ENCODE results near the gene CLIC1. TPM values are rescaled to one million over a fixed set of nuclear protein-coding genes. Genes with fewer than 3 reads are reported as not detected.

CLIC1 gene
- total and polyA plus RNA-seq, 5 donors, result 99.4 to 153 (median 116) TPM

DNA sequence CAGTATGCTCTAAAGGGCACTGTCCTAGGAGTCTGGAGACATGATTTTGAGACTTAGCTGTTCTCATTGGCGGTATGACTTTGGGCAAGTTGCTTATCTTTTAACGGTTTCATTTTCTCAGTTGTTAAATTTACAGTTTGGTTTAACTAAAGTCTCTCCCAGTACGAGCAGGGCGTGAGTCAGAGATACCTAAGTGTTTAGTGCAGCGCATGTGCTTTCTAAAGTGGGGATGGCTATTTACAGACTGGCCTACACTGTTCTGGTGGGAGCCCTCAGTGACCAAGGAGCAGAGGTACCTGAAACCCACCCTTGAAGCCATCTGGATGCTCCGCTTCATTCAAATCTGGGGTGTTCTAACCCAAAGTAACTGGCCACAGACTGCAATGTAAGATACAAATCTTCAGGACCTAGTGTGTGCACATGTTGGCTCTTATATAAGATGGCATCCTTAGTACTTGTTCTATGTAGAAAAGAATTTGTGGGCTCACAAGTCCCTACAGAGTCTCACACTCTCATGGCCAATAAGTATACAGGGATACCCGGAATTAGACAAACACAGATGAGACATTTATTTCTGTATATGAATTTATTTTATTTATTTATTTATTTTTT, 14.2 kb upstream of the CLIC1 start:
- WGBS, result 84% methylated on average over 7 of the region's 7 CpGs
- DNase-seq (no peak), ATAC-seq (no peak)
- Histone ChIP-seq H3K4me3 (ENCODE audit: low read length) (no peak overlapping the region), H3K27ac (ENCODE audit: low read length) (no peak overlapping the region), H3K27me3 (ENCODE audit: control insufficient read depth, insufficient read depth) (no peaks in the 10 kb centered on the region), H3K9me3 (ENCODE audit: control insufficient read depth, low read length) (no peaks in the 10 kb centered on the region), H3K4me1 (ENCODE audit: control insufficient read depth, insufficient read depth, low read length) (no peaks in the 10 kb centered on the region)
- intact Hi-C loops (cut with DNase I), result no loop called here

DNA sequence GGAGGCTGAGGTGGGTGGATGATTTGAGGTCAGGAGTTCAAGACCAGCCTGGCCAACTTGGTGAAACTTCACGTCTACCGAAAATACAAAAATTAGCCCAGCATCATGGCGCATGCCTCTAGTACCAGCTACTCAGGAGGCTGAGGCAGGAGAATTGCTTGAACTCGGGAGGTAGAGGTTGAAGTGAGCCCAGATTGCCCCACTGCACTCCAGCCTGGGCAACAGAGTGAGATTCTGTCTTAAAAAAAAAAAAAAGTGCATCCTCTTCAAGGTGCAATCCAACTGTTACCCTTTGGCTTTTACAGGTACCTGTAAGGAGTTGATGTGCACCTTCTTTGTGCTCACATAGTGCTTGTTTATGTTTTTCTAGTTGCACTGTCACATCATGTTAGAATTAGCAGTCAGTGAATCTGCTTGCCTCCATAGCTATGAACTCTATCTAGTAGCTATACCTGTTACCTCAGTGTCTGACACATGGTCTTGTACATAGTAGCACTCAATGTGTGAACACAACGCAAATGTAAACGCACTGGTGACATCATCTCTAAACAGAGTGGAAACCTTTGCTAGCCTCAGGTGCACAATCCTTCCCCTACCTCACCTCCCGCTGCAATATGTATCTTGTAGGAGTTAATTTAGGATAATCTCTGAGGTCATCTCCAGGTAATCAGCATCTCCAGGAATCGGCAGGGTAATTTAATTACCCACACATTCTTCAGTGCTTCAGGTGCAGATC, 13.1 kb upstream of the CLIC1 start:
- WGBS, result 90% methylated on average over 8 of the region's 8 CpGs
- no peak for DNase-seq
- no peaks in the 10 kb centered on the region for H3K9me3 ChIP-seq (ENCODE audit: control insufficient read depth, low read length)
- H3K27ac ChIP-seq (ENCODE audit: low read length), result no peak overlapping the region
- no peaks in the 10 kb centered on the region for H3K27me3 ChIP-seq (ENCODE audit: control insufficient read depth, insufficient read depth)
- H3K4me1 ChIP-seq (ENCODE audit: control insufficient read depth, insufficient read depth, low read length), result no peaks in the 10 kb centered on the region
- intact Hi-C loops (cut with DNase I), result no loop called here
- no peak overlapping the region for H3K4me3 ChIP-seq (ENCODE audit: low read length)
- ATAC-seq, result no peak

DNA sequence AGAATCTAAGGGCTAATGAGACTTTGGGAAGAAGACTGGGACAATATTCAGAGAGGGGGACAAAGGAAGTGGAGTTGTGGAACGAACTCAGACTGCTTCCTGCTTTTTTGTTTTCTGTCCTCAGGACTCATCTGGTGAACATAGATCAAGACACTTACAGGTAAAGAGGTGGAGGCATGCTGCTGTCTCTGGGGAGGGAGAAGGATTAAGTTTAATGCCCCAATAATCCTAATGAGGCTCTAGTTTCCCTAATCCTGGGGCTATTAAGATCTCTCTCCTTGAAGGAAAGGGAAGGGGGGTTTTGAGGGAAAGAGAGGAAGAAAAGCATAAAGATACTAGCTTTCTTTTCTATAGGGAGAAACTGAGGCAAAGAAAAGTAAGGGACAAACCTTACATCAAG, 8.1 kb upstream of the CLIC1 start:
- no peak for ATAC-seq

DNA sequence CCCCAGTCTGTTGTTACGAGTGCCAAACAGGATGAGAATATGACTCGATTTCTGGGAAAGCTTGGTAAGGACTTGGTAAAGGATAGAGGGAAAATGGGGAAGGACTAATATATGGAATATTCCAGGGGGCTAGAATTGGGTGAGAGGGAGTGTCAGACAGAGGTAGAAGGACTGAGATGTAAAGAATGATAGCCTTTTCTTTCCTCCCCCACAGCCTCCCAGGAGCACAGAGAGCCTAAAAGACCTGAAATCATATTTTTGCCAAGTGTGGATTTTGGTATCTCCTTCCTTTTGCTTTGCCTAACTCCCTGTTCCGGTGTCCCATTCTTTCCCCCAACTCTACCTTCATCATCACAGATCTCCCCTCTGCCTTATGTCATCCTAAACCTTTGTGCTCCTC, 6.6 kb upstream of the CLIC1 start:
- WGBS, result 84% methylated on average over 3 of the region's 3 CpGs
- DNase-seq (no peak), ATAC-seq (no peak)
- no peaks in the 10 kb centered on the region for H3K4me1 ChIP-seq (ENCODE audit: control insufficient read depth, insufficient read depth, low read length)
- no peak overlapping the region for H3K4me3 ChIP-seq (ENCODE audit: low read length)
- H3K9me3 ChIP-seq (ENCODE audit: control insufficient read depth, low read length), result no peaks in the 10 kb centered on the region
- H3K27me3 ChIP-seq (ENCODE audit: control insufficient read depth, insufficient read depth), result no peaks in the 10 kb centered on the region
- intact Hi-C loops (cut with DNase I), result loop anchor here in 1 of 4 donors (5.0 kb wide), 1 partner anchor 49 kb away; no protein-coding TSS in a partner anchor
- H3K27ac ChIP-seq (ENCODE audit: low read length), result no peak overlapping the region

More for the DNA sequence above, 8.1 kb upstream of the CLIC1 start:
- Histone ChIP-seq H3K4me3 (ENCODE audit: low read length) (no peak overlapping the region), H3K27ac (ENCODE audit: low read length) (no peak overlapping the region), H3K27me3 (ENCODE audit: control insufficient read depth, insufficient read depth) (no peaks in the 10 kb centered on the region), H3K9me3 (ENCODE audit: control insufficient read depth, low read length) (no peaks in the 10 kb centered on the region), H3K4me1 (ENCODE audit: control insufficient read depth, insufficient read depth, low read length) (no peaks in the 10 kb centered on the region)
- WGBS, result 61% methylated on average over 1 of the region's 1 CpG
- intact Hi-C loops (cut with DNase I), result loop anchor here in 1 of 4 donors (5.0 kb wide), 1 partner anchor 48 kb away; no protein-coding TSS in a partner anchor
- no peak for DNase-seq

DNA sequence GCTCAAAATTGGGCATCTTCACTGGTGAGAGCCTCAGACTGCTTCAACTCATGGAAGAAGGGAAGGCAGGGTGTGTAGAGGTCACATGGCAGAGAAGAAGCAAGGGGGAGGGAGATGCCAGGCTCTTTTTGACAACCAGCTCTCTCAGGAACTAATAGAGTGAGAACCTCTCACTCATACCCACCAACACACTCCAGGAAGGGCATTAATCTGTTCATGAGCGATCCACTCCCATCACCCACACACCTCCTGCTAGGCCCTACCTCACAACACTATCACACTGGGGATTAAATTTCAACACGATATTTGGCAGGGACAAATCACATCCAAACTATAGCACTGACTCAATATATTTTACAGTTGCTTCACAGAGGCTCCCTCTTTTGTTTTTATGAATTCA, 5.5 kb upstream of the CLIC1 start:
- DNase-seq, result no peak
- Histone ChIP-seq H3K4me3 (ENCODE audit: low read length) (no peak overlapping the region), H3K27ac (ENCODE audit: low read length) (no peak overlapping the region), H3K27me3 (ENCODE audit: control insufficient read depth, insufficient read depth) (no peaks in the 10 kb centered on the region), H3K4me1 (ENCODE audit: control insufficient read depth, insufficient read depth, low read length) (peaks cover 1% of the 10 kb centered on the region), H3K9me3 (ENCODE audit: control insufficient read depth, low read length) (no peaks in the 10 kb centered on the region)
- ATAC-seq, result no peak
- intact Hi-C loops (cut with DNase I), result loop anchor here in 1 of 4 donors (5.0 kb wide), 1 partner anchor 50 kb away; no protein-coding TSS in a partner anchor
- WGBS, result 82% methylated on average over 2 of the region's 2 CpGs

DNA sequence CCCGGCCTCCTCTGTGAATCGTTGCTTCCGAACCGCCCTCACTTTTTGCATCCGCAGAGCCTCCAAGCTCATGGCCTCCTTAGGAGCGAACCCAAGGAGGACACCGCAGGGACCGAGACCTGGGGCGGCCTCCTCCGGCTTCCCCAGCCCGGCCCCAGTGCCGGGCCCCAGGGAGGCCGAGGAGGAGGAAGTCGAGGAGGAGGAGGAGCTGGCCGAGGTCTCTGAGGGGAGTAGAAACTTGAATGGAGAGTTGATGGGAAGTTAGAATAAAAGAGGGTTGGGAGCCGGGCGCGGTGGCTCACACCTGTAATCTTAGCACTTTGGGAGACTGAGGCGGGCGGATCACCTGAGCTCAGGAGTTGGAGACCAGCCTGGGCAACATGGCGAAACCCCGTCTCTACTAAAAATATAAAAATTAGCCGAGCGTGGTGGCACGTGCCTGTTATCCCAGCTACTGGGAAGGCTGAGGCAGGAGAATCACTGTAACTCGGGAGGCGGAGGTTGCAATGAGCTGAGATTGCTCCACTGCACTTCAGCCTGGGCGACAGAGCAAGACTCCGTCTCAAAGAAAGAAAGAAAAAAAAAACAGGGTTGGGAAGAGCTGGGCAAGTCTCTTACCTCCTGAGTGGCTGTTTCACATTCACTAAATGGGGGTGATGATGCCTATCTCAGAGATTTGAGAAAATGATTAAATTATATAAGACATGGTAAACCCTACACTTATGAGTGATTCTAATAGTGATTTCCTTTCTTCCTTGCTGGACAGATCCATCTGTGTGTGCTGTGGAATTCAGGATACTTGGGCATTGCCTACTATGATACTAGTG, 4.3 kb upstream of the CLIC1 start:
- H3K9me3 ChIP-seq (ENCODE audit: control insufficient read depth, low read length), result no peaks in the 10 kb centered on the region
- no peaks in the 10 kb centered on the region for H3K27me3 ChIP-seq (ENCODE audit: control insufficient read depth, insufficient read depth)
- 15% methylated on average over 29 of the region's 29 CpGs for WGBS
- intact Hi-C loops (cut with DNase I), result loop anchor here in 1 of 4 donors (5.0 kb wide), 1 partner anchor 52 kb away; no protein-coding TSS in a partner anchor
- H3K4me3 ChIP-seq (ENCODE audit: low read length), result peak overlapping the region; percentile 66
- peak in 2 of 3 donors; percentile 62 to 72 for DNase-seq
- peaks cover 3% of the 10 kb centered on the region for H3K4me1 ChIP-seq (ENCODE audit: control insufficient read depth, insufficient read depth, low read length)
- H3K27ac ChIP-seq (ENCODE audit: low read length), result peak overlapping the region; percentile 46
- ATAC-seq, result peak in 1 of 2 donors; percentile 1

DNA sequence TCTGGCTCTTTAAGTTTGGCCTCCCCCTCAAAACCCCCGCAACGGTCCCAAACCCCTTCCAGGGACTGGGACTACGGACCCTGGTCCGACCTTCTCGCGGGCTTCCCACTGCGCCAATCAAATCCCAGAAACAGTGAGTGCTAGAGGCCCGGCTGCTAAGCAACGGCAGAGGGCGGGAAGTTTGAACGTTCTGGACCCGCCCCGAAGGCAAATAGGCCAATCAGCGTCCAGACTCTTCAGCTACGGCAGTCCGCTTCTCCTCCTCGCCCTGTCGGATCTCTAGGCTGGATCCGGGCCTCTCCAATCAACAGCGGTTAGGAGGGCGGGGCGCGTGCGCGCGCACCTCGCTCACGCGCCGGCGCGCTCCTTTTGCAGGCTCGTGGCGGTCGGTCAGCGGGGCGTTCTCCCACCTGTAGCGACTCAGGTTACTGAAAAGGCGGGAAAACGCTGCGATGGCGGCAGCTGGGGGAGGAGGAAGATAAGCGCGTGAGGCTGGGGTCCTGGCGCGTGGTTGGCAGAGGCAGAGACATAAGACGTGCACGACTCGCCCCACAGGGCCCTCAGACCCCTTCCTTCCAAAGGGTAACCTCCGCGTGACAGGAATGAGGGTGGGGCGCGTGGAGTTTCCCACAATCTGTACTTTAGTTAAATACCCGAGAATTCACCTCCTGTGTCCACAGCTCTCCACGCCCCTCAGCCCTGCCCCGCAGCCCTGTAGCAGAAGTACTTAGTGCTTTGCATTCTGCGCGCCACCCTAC, 3.5 kb upstream of the CLIC1 start, which contains the start of gene MSH5:
Gene MSH5, plus strand, starts transcription at position 367 of the 758 bp plus-strand sequence. CDS start 462 bp downstream, outside the sequence.
- intact Hi-C loops (cut with DNase I), result loop anchor here in 3 of 4 donors (5.0 to 10.0 kb wide), 3 partner anchors 32 to 95 kb away; no protein-coding TSS in a partner anchor
- DNase-seq (peak; percentile 98 to 99 (median 99)), ATAC-seq (peak; percentile 95 to 96)
- H3K27me3 ChIP-seq (ENCODE audit: control insufficient read depth, insufficient read depth), result no peaks in the 10 kb centered on the region
- H3K9me3 ChIP-seq (ENCODE audit: control insufficient read depth, low read length), result no peaks in the 10 kb centered on the region
- peak within 1 kb of the TSS; percentile 66 for H3K4me3 ChIP-seq (ENCODE audit: low read length)
- H3K27ac ChIP-seq (ENCODE audit: low read length), result peak within 1 kb of the TSS; percentile 46
- peaks cover 3% of the 10 kb centered on the region for H3K4me1 ChIP-seq (ENCODE audit: control insufficient read depth, insufficient read depth, low read length)
- under 1% methylated on average over 58 of the region's 58 CpGs for WGBS

DNA sequence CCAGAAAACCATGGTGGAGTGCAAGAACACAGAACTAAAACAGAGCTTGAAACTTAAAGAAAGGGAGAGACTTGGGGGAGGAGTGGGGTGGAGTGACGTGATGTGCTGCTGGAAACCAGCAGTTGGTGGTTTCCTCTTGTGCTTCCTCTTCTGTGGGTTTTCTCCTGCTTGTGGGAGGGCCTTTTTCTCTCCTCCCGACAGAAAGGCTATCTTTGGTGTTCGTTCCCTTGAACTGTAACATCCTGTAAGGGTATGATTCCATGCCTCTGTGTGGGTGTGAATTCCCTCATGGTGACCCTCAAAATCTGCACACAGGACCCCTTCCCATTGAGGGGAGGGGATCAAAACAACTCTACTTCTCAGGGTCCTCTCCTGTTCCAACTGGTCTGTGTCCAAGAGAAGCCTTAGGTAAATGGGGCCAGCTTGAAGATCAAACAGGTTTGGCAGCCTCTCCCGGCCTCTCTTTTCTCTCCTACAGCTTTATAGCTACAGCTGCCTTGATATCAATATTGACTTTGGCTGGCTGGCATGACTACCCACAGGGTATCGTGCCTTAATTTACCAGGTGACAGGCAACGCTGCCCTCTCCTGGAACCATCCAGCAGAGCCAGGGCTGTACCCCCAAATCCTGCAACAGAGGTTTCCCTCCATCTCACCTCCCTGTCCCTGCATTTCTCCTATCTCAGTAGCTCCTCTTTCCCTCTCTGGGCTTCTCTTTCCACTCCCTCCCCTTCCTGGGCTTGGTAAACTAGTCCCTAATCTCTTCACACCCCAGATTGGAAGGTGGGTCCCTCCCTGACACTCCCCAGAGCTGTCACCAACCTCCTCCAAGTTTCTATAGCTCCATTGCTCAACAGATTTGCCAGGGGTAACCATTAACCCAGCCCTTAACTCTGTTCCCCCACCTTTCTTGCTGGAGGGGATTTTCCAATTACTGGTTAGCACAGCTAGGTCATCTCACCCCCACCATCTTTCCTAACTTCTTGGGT, 2.0 kb upstream of the CLIC1 start:
- 24% methylated on average over 6 of the region's 6 CpGs for WGBS
- Histone ChIP-seq H3K9me3 (ENCODE audit: control insufficient read depth, low read length) (no peaks in the 10 kb centered on the region), H3K27ac (ENCODE audit: low read length) (peak overlapping the region; percentile 34), H3K4me1 (ENCODE audit: control insufficient read depth, insufficient read depth, low read length) (peaks cover 9% of the 10 kb centered on the region), H3K4me3 (ENCODE audit: low read length) (no peak overlapping the region), H3K27me3 (ENCODE audit: control insufficient read depth, insufficient read depth) (no peaks in the 10 kb centered on the region)
- intact Hi-C loops (cut with DNase I), result loop anchor here in 2 of 4 donors (5.0 to 10.0 kb wide), 2 partner anchors 34 to 97 kb away; no protein-coding TSS in a partner anchor
- ATAC-seq (peak in 1 of 2 donors; percentile 7), DNase-seq (peak in 1 of 3 donors; percentile 77)

DNA sequence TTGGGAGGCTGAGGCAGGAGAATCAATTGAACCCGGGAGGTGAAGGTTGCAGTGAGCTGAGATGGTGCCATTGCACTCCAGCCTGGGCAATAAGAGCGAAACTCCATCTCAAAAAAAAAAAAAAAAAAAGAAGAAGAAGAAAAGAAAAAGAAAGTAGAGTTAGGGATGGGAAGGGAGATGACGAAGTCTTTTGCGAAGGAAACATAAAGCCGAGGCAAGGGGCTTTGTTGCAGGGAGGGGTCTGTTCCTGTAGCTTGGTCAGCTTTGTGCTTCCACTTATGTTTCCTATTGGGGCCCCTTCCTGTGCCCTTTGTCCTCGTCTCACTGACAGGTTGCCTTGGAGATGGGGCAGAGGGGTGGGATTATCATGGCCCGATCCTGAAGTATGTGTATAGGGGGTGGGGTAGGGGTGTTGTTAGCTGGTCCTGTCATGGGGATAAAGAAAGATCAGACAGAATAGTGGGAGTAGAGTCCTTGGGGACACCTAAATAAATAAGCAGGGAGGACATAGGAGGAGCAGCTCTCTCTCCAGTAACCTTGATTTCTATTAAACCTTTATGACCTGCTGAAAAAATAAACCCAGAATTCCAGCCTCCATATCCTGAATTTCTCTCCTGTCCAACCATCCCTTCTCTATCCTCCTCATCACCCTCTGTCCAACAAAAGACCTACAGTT, 1.1 kb upstream of the CLIC1 start:
- DNase-seq (no peak), ATAC-seq (no peak)
- H3K4me3 ChIP-seq (ENCODE audit: low read length), result no peak overlapping the region
- whole genome bisulfite sequencing, result 50% methylated on average over 7 of the region's 7 CpGs
- no peaks in the 10 kb centered on the region for H3K27me3 ChIP-seq (ENCODE audit: control insufficient read depth, insufficient read depth)
- peaks cover 9% of the 10 kb centered on the region for H3K4me1 ChIP-seq (ENCODE audit: control insufficient read depth, insufficient read depth, low read length)
- intact Hi-C loops (cut with DNase I), result loop anchor here in 2 of 4 donors (5.0 to 10.0 kb wide), 2 partner anchors 35 to 97 kb away; no protein-coding TSS in a partner anchor
- peak overlapping the region; percentile 37 for H3K27ac ChIP-seq (ENCODE audit: low read length)
- H3K9me3 ChIP-seq (ENCODE audit: control insufficient read depth, low read length), result no peaks in the 10 kb centered on the region
